Smooth muscle cell (in vitro differentiated cells): ENCODE results near the gene GNG12. TPM values are rescaled to one million over a fixed set of nuclear protein-coding genes. Genes with fewer than 3 reads are reported as not detected.

Experiments
- DNase-seq: peaks from one replicate; lab custom pipeline; 2025; ENCODE audit not compliant: unreplicated experiment; lab: John Stamatoyannopoulos, UW
- H2AFZ ChIP-seq: fragments of 200-600 bp; sonication (generic); 2 replicates; pipeline ENCODE4 v1.6.0; 2016; ENCODE audit warnings: antibody characterized with exemption, low read depth, mild to moderate bottlenecking
- H3F3A ChIP-seq: fragments of 200-600 bp; sonication (generic); 2 replicates; pipeline ENCODE4 v1.6.0; 2017; ENCODE audit warnings: antibody characterized with exemption, low read depth
- H3K27ac ChIP-seq: fragments of 200-600 bp; sonication (generic); 2 replicates; pipeline ENCODE4 v1.5.1; 2016; ENCODE audit warnings: low read depth, mild to moderate bottlenecking
- H3K27me3 ChIP-seq: fragments of 200-600 bp; sonication (generic); 2 replicates; pipeline ENCODE4 v1.6.1; 2016; ENCODE audit warnings: low read depth, mild to moderate bottlenecking
- H3K36me3 ChIP-seq: fragments of 200-600 bp; sonication (generic); 2 replicates; pipeline ENCODE4 v1.5.1; 2016; ENCODE audit warnings: low read depth
- H3K4me1 ChIP-seq: fragments of 200-600 bp; sonication (generic); 2 replicates; pipeline ENCODE4 v1.5.1; 2016; ENCODE audit warnings: low read depth
- H3K4me2 ChIP-seq: fragments of 200-600 bp; sonication (generic); 2 replicates; pipeline ENCODE4 v1.6.0; 2016; ENCODE audit warnings: mild to moderate bottlenecking
- H3K4me3 ChIP-seq: fragments of 200-600 bp; sonication (generic); 2 replicates; pipeline ENCODE4 v1.5.1; 2016; ENCODE audit warnings: mild to moderate bottlenecking
- H3K79me2 ChIP-seq: fragments of 200-600 bp; sonication (generic); 2 replicates; pipeline ENCODE4 v1.6.0; 2016; ENCODE audit warnings: low read depth, mild to moderate bottlenecking
- H3K9ac ChIP-seq: fragments of 200-600 bp; sonication (generic); 2 replicates; pipeline ENCODE4 v1.6.0; 2016; ENCODE audit warnings: low read depth
- H3K9me3 ChIP-seq: fragments of 200-600 bp; sonication (generic); replicated peaks from 2 replicates; pipeline ENCODE4 v1.5.1; 2016; ENCODE audit warnings: low read depth
- H4K20me1 ChIP-seq: fragments of 200-600 bp; sonication (generic); 2 replicates; pipeline ENCODE4 v1.6.0; 2016; ENCODE audit warnings: low read depth
- WGBS: methylation state at CpG from one replicate; pipeline ENCODE4 v1.1.7; 2016; ENCODE audit warnings: low lambda C conversion rate; 5-methylcytosine and 5-hydroxymethylcytosine counted together
- polyA plus RNA-seq: library from polyadenylated mRNA; unstranded; fragments of >200 nt; fragmentation: Nextera tagmentation; extraction: Ambion mirVana; gene quantifications from 2 replicates; pipeline ENCODE4 v1.2.1, GENCODE V29; 2016
- total RNA-seq: library from RNA; depleted of rRNA; stranded (reverse); fragments of >200 nt; gene quantifications from 2 replicates; pipeline ENCODE4 v1.2.3, GENCODE V29; 2014
- TF ChIP-seq, protein P1 (sequence below): fragments of 200-600 bp; sonication (generic); IDR thresholded peaks from 2 replicates; pipeline ENCODE4 v1.5.1; 2017; ENCODE audit warnings: borderline replicate concordance, mild to moderate bottlenecking, antibody characterized with exemption; ENCODE audit not compliant: insufficient read depth, poor library complexity, severe bottlenecking

The GNG12 gene
- total and polyA plus RNA-seq, 2 experiments from 2014 or later = 54.6 to 86.6 TPM

DNA sequence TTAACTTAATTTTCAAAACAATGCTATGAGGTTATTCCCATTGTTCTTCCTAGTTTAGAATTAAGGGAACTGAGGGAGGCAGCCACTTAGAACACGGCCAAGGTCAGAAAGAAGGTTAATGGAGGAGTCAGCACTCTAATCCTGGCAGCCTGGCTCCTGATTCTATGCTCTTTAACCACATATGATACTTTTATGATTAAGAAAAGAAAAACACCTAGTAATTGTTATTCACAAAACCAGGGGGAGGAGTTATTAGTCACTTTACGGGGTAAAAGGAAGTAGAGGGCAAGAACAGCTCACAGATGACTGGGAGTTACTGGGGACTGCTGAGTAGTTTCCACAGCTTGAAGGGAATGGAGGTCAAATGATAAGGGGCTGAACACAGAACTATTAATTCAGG is 109.6 kb downstream of the GNG12 start:
- no peaks in the 10 kb centered on the region for H3K36me3 ChIP-seq
- H2AFZ ChIP-seq = no peak overlapping the region
- peaks cover 6% of the 10 kb centered on the region for H3K4me1 ChIP-seq
- H4K20me1 ChIP-seq = peaks cover 5% of the 10 kb centered on the region
- H3K4me3 ChIP-seq = no peak overlapping the region
- no peak for DNase-seq
- H3F3A ChIP-seq = no peaks in the 10 kb centered on the region
- TF ChIP-seq, protein P1, sequence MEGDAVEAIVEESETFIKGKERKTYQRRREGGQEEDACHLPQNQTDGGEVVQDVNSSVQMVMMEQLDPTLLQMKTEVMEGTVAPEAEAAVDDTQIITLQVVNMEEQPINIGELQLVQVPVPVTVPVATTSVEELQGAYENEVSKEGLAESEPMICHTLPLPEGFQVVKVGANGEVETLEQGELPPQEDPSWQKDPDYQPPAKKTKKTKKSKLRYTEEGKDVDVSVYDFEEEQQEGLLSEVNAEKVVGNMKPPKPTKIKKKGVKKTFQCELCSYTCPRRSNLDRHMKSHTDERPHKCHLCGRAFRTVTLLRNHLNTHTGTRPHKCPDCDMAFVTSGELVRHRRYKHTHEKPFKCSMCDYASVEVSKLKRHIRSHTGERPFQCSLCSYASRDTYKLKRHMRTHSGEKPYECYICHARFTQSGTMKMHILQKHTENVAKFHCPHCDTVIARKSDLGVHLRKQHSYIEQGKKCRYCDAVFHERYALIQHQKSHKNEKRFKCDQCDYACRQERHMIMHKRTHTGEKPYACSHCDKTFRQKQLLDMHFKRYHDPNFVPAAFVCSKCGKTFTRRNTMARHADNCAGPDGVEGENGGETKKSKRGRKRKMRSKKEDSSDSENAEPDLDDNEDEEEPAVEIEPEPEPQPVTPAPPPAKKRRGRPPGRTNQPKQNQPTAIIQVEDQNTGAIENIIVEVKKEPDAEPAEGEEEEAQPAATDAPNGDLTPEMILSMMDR = no peak
- H3K4me2 ChIP-seq = no peak overlapping the region
- no peaks in the 10 kb centered on the region for H3K27me3 ChIP-seq
- H3K9me3 ChIP-seq = no peaks in the 10 kb centered on the region
- H3K27ac ChIP-seq = no peak overlapping the region
- 52% methylated on average over 2 of the region's 2 CpGs for WGBS
- no peaks in the 10 kb centered on the region for H3K79me2 ChIP-seq
- H3K9ac ChIP-seq = no peak overlapping the region

DNA sequence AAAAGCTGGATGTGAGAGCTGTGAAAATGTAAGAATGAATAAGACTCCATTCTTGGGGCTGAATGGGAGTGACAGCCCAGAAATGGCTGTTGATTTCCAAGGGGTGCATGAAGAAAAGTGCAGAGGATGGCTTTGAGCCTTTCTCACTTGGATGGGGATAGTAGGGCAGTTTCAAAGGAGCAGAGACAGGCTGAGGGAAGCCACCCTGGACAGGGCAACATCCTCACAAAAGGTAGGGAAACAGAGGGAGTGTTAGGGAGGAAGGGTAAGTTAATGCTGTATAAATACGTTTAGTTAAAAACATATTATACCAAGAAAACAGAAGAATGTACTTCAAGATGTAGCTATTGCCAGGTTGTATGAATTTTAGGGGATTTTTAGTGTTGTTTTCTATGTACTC is 110.1 kb downstream of the GNG12 start:
- Histone ChIP-seq H3K27me3 (no peaks in the 10 kb centered on the region), H3K9me3 (no peaks in the 10 kb centered on the region)

DNA sequence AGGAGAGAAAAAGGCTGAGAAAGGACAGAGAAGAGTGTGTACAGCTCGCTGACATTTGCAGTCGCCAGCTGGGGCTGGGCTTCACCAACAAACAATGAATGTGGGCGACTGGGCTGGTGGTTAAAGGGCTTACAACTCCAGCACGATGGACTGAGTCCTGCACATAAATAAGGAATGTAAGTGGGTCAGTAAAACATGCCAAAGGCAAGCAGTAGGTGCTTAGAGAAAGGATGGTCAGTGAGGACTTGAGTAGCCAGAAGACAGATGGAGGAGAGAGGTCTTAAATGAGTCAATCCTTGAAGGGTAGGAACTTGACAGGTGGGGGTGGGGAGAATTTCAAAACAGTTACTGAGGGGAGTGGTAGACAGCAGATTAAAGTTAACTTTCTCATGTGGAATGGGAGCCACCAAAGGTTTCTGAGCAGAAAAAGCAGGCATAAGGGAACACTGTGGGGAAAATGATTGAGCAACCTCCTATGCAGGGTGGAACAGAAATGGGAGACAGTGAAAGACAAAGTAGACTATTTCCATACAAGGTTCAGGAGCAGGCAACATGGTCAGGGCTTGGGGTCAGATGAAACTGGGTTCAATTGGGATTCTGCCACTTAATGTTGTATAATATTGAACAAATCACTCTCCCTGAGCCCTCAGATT is 110.8 kb downstream of the GNG12 start:
- 58% methylated on average over 4 of the region's 4 CpGs for WGBS
- Histone ChIP-seq H3K9me3 (no peaks in the 10 kb centered on the region), H3K27ac (peak overlapping the region; percentile 29), H3K4me3 (no peak overlapping the region), H3K27me3 (no peaks in the 10 kb centered on the region), H3K4me2 (no peak overlapping the region), H3F3A (no peaks in the 10 kb centered on the region), H3K36me3 (no peaks in the 10 kb centered on the region), H3K79me2 (no peaks in the 10 kb centered on the region), H3K9ac (no peak overlapping the region), H2AFZ (no peak overlapping the region), H3K4me1 (peaks cover 6% of the 10 kb centered on the region), H4K20me1 (peaks cover 5% of the 10 kb centered on the region)
- no peak for DNase-seq
- TF ChIP-seq, protein P1 = no peak

More for the DNA sequence above, 110.1 kb downstream of the GNG12 start:
- TF ChIP-seq, protein P1 = no peak
- H3F3A ChIP-seq = no peaks in the 10 kb centered on the region
- no peak overlapping the region for H3K27ac ChIP-seq
- H3K36me3 ChIP-seq = no peaks in the 10 kb centered on the region
- peaks cover 5% of the 10 kb centered on the region for H4K20me1 ChIP-seq
- no peak overlapping the region for H3K9ac ChIP-seq
- H3K4me3 ChIP-seq = no peak overlapping the region
- H3K4me2 ChIP-seq = no peak overlapping the region
- H2AFZ ChIP-seq = no peak overlapping the region
- 94% methylated on average over 1 of the region's 1 CpG for WGBS
- no peaks in the 10 kb centered on the region for H3K79me2 ChIP-seq
- H3K4me1 ChIP-seq = peaks cover 6% of the 10 kb centered on the region
- DNase-seq = no peak
